ENCODE data around the gene NEK6. TPM values are rescaled to one million over a fixed set of nuclear protein-coding genes. Genes with fewer than 3 reads are reported as not detected.

Gene NEK6
- total RNA-seq, 1 experiment from 2014 or later = 33.3 TPM

- DNase-seq (ENCODE audit: low spot score) = no peak
Measured at GRCh38 chr9:124321416-124321815, 63.7 kb downstream of the NEK6 start.

- DNase-seq (ENCODE audit: low spot score) = no peak
Measured at GRCh38 chr9:124321935-124322334, 64.2 kb downstream of the NEK6 start.

GRCh38 chr9:124322618-124323432, 65.1 kb downstream of the NEK6 start:
- DNase-seq (ENCODE audit: low spot score) = no peak

GRCh38 chr9:124323904-124324303, 66.2 kb downstream of the NEK6 start:
- DNase-seq (ENCODE audit: low spot score) = no peak

GRCh38 chr9:124325816-124326215, 68.1 kb downstream of the NEK6 start:
- DNase-seq (ENCODE audit: low spot score) = no peak

GRCh38 chr9:124326378-124326777, 68.6 kb downstream of the NEK6 start:
- DNase-seq (ENCODE audit: low spot score) = no peak

GRCh38 chr9:124327491-124327890, 69.7 kb downstream of the NEK6 start:
- DNase-seq (ENCODE audit: low spot score) = no peak

GRCh38 chr9:124328285-124328684, 70.5 kb downstream of the NEK6 start:
- no peak for DNase-seq (ENCODE audit: low spot score)

GRCh38 chr9:124329206-124329792, 71.5 kb downstream of the NEK6 start:
- DNase-seq (ENCODE audit: low spot score) = no peak

GRCh38 chr9:124330011-124330697, 72.4 kb downstream of the NEK6 start:
- DNase-seq (ENCODE audit: low spot score) = no peak

- no peak for DNase-seq (ENCODE audit: low spot score)
Measured at GRCh38 chr9:124331580-124331979, 73.8 kb downstream of the NEK6 start.

- no peak for DNase-seq (ENCODE audit: low spot score)
Measured at GRCh38 chr9:124332361-124333202, 74.8 kb downstream of the NEK6 start.

GRCh38 chr9:124333203-124333579, 75.4 kb downstream of the NEK6 start:
- DNase-seq (ENCODE audit: low spot score) = no peak

- no peak for DNase-seq (ENCODE audit: low spot score)
Measured at GRCh38 chr9:124334568-124335319, 77.0 kb downstream of the NEK6 start.

- no peak for DNase-seq (ENCODE audit: low spot score)
Measured at GRCh38 chr9:124335320-124335707, 77.6 kb downstream of the NEK6 start.

GRCh38 chr9:124337562-124337961, 79.8 kb downstream of the NEK6 start:
- DNase-seq (ENCODE audit: low spot score) = no peak

- no peak for DNase-seq (ENCODE audit: low spot score)
Measured at GRCh38 chr9:124339603-124340146, 81.9 kb downstream of the NEK6 start.

GRCh38 chr9:124340219-124341069, 82.7 kb downstream of the NEK6 start:
- DNase-seq (ENCODE audit: low spot score) = no peak

- no peak for DNase-seq (ENCODE audit: low spot score)
Measured at GRCh38 chr9:124341455-124342170, 83.9 kb downstream of the NEK6 start.

Data from A172 (cell line).